T-cell (primary cell): ENCODE data around the gene GDPD2. TPM values are rescaled to one million over a fixed set of nuclear protein-coding genes. Genes with fewer than 3 reads are reported as not detected.

ENCODE experiments used
- ATAC-seq, 4 experiments: fragments of 200-7000 bp in 3 of 4; fragments of 150-1000 bp in 1 of 4; cut with Tn5 transposase; replicated peaks in 1 of 4; 1 replicate in 3 of 4; 2 replicates in 1 of 4; pipeline ENCODE4 v1.10.0; 2021; ENCODE audit warnings: moderate library complexity in 3 of 4, mild to moderate bottlenecking in 2 of 4, moderate number of reproducible peaks in 1 of 4
- CTCF ChIA-PET, 2 donors: fragments of 300-600 bp; sonication (Branson Sonifier 250); formaldehyde crosslinking; loops; one replicate each; lab custom pipeline; 2022; ENCODE audit warnings: antibody characterized with exemption in 2 of 2; lab: Charles Lee
- POLR2A ChIA-PET, 2 donors: fragments of 300-600 bp; sonication (Branson Sonifier 250); formaldehyde crosslinking; loops; one replicate each; lab custom pipeline; 2022; ENCODE audit warnings: antibody characterized with exemption in 2 of 2; lab: Charles Lee
- DNase-seq, 35 experiments: peaks; one replicate each; pipeline versions ENCODE4 v3.0.0 to v3.0.0-alpha.2; 2013 to 2023
- H3K27ac ChIP-seq: one replicate; pipeline ENCODE4 v1.5.1; 2013; ENCODE audit warnings: low read length
- H3K27me3 ChIP-seq, 2 experiments: replicated peaks in 1 of 2; 1 replicate in 1 of 2; 2 replicates in 1 of 2; pipeline versions ENCODE4 v1.6.1 to v1.7.0; 2013; ENCODE audit warnings: low read length in 1 of 2, mixed read lengths in 1 of 2; ENCODE audit not compliant: control insufficient read depth in 2 of 2, insufficient read depth in 2 of 2; ENCODE audit errors: extremely low read depth in 1 of 2
- H3K36me3 ChIP-seq, 2 donors: 1 replicate in 1 of 2; 2 replicates in 1 of 2; pipeline versions ENCODE4 v1.6.1 to v1.7.0; 2013; ENCODE audit warnings: low read length in 1 of 2; ENCODE audit not compliant: control insufficient read depth in 2 of 2, insufficient read depth in 1 of 2; ENCODE audit errors: extremely low read depth in 1 of 2
- H3K4me1 ChIP-seq, 2 experiments: 1 replicate in 1 of 2; 2 replicates in 1 of 2; pipeline versions ENCODE4 v1.6.1 to v1.7.0; 2013; ENCODE audit warnings: low read length in 2 of 2, mixed read lengths in 1 of 2; ENCODE audit not compliant: insufficient read depth in 2 of 2, control insufficient read depth in 1 of 2; ENCODE audit errors: extremely low read depth in 1 of 2
- H3K4me3 ChIP-seq, 2 donors: 1 replicate in 1 of 2; 2 replicates in 1 of 2; pipeline versions ENCODE4 v1.5.1 to v1.7.0; 2013; ENCODE audit warnings: mild to moderate bottlenecking in 2 of 2, low read length in 1 of 2, moderate library complexity in 1 of 2; ENCODE audit not compliant: control insufficient read depth in 1 of 2; ENCODE audit errors: extremely low read depth in 1 of 2
- H3K9me3 ChIP-seq: 2 replicates; pipeline ENCODE4 v1.7.0; 2013
- H3K27ac Mint-ChIP-seq, 2 donors: one replicate each; pipeline ENCODE4 v1.8.0; 2020 to 2021; ENCODE audit warnings: mild to moderate bottlenecking in 2 of 2, mixed read lengths in 2 of 2
- H3K27me3 Mint-ChIP-seq, 2 donors: one replicate each; pipeline ENCODE4 v1.8.0; 2021 to 2022; ENCODE audit warnings: mixed read lengths in 2 of 2
- H3K36me3 Mint-ChIP-seq: one replicate; pipeline ENCODE4 v1.8.0; 2021; ENCODE audit warnings: mixed read lengths
- H3K4me1 Mint-ChIP-seq, 3 donors: one replicate each; pipeline ENCODE4 v1.8.0; 2020 to 2022; ENCODE audit warnings: mixed read lengths in 3 of 3, mild to moderate bottlenecking in 1 of 3
- H3K4me3 Mint-ChIP-seq, 3 donors: one replicate each; pipeline ENCODE4 v1.8.0; 2020 to 2022; ENCODE audit warnings: mild to moderate bottlenecking in 3 of 3, mixed read lengths in 3 of 3, moderate library complexity in 3 of 3
- H3K9me3 Mint-ChIP-seq, 3 donors: one replicate each; pipeline ENCODE4 v1.8.0; 2020 to 2022; ENCODE audit warnings: mixed read lengths in 3 of 3
- WGBS: methylation state at CpG from one replicate; pipeline ENCODE4 v1.1.5; 2013; ENCODE audit warnings: missing lambda C conversion rate; ENCODE audit not compliant: insufficient coverage; 5-methylcytosine and 5-hydroxymethylcytosine counted together
- total RNA-seq, 35 experiments: library from RNA in 6 of 35; stranded (reverse) in 6 of 35; fragments of 120-200 nt in 1 of 35; gene quantifications; one replicate each; pipeline versions ENCODE4 v1.2.1 to v1.2.4 and lab custom pipeline; 2013 to 2026

GDPD2 gene
- total RNA-seq, 5 donors from 2014 or later (not counting 1 experiment from before 2014, with no cell fraction given) = not detected

GRCh38 chrX:70410921-70411320 lies 12.2 kb upstream of the GDPD2 start:
- H3K36me3 ChIP-seq = no peaks in the 10 kb centered on the region
- H3K4me3 Mint-ChIP-seq = no peak overlapping the region
- no peak overlapping the region for H3K27ac Mint-ChIP-seq
- H3K4me1 Mint-ChIP-seq = no peaks in the 10 kb centered on the region
- no peak overlapping the region for H3K4me3 ChIP-seq
- no peaks in the 10 kb centered on the region for H3K27me3 ChIP-seq
- H3K9me3 ChIP-seq = no peaks in the 10 kb centered on the region
- peaks cover 0 to 6% of the 10 kb centered on the region in 2 donors for H3K27me3 Mint-ChIP-seq
- ATAC-seq (no peak), DNase-seq (no peak)
- no peaks in the 10 kb centered on the region for H3K9me3 Mint-ChIP-seq
- WGBS = no CpG with 5 or more reads among the region's 2 CpGs
- POLR2A ChIA-PET = no interaction called here
- H3K4me1 ChIP-seq = no peaks in the 10 kb centered on the region
- H3K36me3 Mint-ChIP-seq = no peaks in the 10 kb centered on the region
- H3K27ac ChIP-seq = no peak overlapping the region
- CTCF ChIA-PET = no interaction called here

GRCh38 chrX:70411475-70411874 lies 11.6 kb upstream of the GDPD2 start:
- ATAC-seq (no peak), DNase-seq (no peak)
- Mint-ChIP-seq H3K27ac (no peak overlapping the region), H3K4me1 (no peaks in the 10 kb centered on the region), H3K9me3 (no peaks in the 10 kb centered on the region), H3K4me3 (no peak overlapping the region), H3K27me3 (peaks cover 0 to 6% of the 10 kb centered on the region in 2 donors), H3K36me3 (no peaks in the 10 kb centered on the region)
- ChIA-PET CTCF (no interaction called here), POLR2A (no interaction called here)
- Histone ChIP-seq H3K27me3 (no peaks in the 10 kb centered on the region), H3K9me3 (no peaks in the 10 kb centered on the region), H3K27ac (no peak overlapping the region), H3K4me1 (no peaks in the 10 kb centered on the region), H3K4me3 (no peak overlapping the region), H3K36me3 (no peaks in the 10 kb centered on the region)
- no CpG with 5 or more reads among the region's 3 CpGs for WGBS

GRCh38 chrX:70421618-70422017 lies 1.5 kb upstream of the GDPD2 start:
- Histone ChIP-seq H3K36me3 (no peaks in the 10 kb centered on the region), H3K4me3 (no peak overlapping the region), H3K9me3 (no peaks in the 10 kb centered on the region), H3K4me1 (no peaks in the 10 kb centered on the region), H3K27ac (no peak overlapping the region), H3K27me3 (no peaks in the 10 kb centered on the region)
- DNase-seq (no peak), ATAC-seq (no peak)
- no peaks in the 10 kb centered on the region for H3K4me1 Mint-ChIP-seq
- POLR2A ChIA-PET = interaction anchor here in 1 of 2 donors (0.6 kb wide), 1 partner anchor 35 kb away, joined by 4 read pairs; no protein-coding TSS in a partner anchor
- no peaks in the 10 kb centered on the region for H3K36me3 Mint-ChIP-seq
- CTCF ChIA-PET = no interaction called here
- H3K4me3 Mint-ChIP-seq = no peak overlapping the region
- no peaks in the 10 kb centered on the region for H3K9me3 Mint-ChIP-seq
- no CpG with 5 or more reads among the region's 2 CpGs for WGBS
- no peak overlapping the region for H3K27ac Mint-ChIP-seq
- H3K27me3 Mint-ChIP-seq = peaks cover 2 to 12% of the 10 kb centered on the region in 2 donors

- ChIA-PET POLR2A (no interaction called here), CTCF (no interaction called here)
- Mint-ChIP-seq H3K27me3 (peaks cover 2 to 15% of the 10 kb centered on the region in 2 donors), H3K4me1 (no peaks in the 10 kb centered on the region), H3K27ac (no peak overlapping the region), H3K4me3 (no peak overlapping the region), H3K36me3 (no peaks in the 10 kb centered on the region), H3K9me3 (no peaks in the 10 kb centered on the region)
- no peaks in the 10 kb centered on the region for H3K27me3 ChIP-seq
- H3K4me1 ChIP-seq = no peaks in the 10 kb centered on the region
- no peaks in the 10 kb centered on the region for H3K36me3 ChIP-seq
- DNase-seq (no peak), ATAC-seq (no peak)
- no peak overlapping the region for H3K4me3 ChIP-seq
- H3K9me3 ChIP-seq = no peaks in the 10 kb centered on the region
- no peak overlapping the region for H3K27ac ChIP-seq
- 100% methylated on average over 7 of the region's 10 CpGs for WGBS
Observed at GRCh38 chrX:70423936-70424675, 992 bp downstream of the GDPD2 start.

DNA sequence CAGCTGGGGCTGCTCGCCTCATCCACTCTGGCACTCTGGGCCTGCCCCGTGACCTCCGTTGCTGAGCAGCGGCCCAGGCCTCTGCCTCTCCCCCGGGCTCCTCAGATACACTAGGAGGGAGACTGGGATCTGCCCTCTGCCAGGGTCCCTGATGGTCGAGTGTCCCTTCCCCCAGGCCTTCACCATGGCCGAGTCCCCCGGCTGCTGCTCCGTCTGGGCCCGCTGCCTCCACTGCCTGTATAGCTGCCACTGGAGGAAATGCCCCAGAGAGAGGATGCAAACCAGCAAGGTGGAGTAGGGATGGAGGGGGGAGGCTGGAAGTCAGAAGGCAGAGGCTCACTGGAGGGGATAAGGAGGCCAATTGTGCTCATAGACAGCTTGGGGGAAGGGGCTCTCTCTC lies 1.7 kb downstream of the GDPD2 start:
- H3K27me3 ChIP-seq = no peaks in the 10 kb centered on the region
- H3K9me3 ChIP-seq = no peaks in the 10 kb centered on the region
- ChIA-PET POLR2A (no interaction called here), CTCF (no interaction called here)
- no peak overlapping the region for H3K4me3 Mint-ChIP-seq
- H3K4me3 ChIP-seq = no peak overlapping the region
- H3K27me3 Mint-ChIP-seq = peaks cover 2 to 17% of the 10 kb centered on the region in 2 donors
- H3K4me1 ChIP-seq = no peaks in the 10 kb centered on the region
- ATAC-seq (no peak), DNase-seq (no peak)
- WGBS = no CpG with 5 or more reads among the region's 10 CpGs
- no peak overlapping the region for H3K27ac ChIP-seq
- H3K27ac Mint-ChIP-seq = no peak overlapping the region
- no peaks in the 10 kb centered on the region for H3K4me1 Mint-ChIP-seq
- no peaks in the 10 kb centered on the region for H3K36me3 ChIP-seq
- no peaks in the 10 kb centered on the region for H3K36me3 Mint-ChIP-seq
- H3K9me3 Mint-ChIP-seq = no peaks in the 10 kb centered on the region

DNA sequence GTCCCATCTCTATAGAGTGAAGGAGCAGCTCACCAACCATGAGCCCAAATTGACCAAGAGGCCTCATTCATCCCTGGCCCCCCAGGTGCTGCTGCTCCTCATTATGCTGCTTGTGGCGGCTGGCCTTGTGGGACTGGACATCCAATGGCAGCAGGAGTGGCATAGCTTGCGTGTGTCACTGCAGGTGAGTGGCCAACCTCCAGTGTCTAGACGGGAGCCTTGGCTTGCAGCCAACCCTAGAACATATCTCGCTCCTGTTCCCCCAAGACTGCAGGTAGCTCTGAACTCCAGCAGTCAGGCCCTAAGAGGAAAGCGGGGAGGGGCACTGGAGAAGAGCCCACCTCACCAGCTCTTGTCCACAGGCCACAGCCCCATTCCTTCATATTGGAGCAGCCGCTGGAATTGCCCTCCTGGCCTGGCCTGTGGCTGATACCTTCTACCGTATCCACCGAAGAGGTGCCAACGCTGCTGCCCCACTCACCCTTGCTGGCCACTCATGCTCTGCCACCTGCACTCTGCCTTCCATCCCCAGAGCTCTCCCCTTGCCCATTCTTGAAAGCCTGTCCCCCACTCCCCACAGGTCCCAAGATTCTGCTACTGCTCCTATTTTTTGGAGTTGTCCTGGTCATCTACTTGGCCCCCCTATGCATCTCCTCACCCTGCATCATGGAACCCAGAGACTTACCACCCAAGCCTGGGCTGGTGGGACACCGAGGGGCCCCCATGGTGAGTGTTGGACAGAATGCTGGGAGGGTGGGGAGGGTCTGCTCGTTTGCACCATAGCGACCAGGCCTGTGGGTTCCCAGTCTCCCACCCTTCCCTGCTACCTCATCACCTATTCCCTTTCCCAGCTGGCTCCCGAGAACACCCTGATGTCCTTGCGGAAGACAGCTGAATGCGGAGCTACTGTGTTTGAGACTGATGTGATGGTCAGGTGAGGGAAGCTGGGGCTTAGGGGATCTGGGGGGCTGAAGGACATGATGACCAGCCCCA lies 3.5 kb downstream of the GDPD2 start:
- ChIA-PET CTCF (no interaction called here), POLR2A (no interaction called here)
- no peaks in the 10 kb centered on the region for H3K4me1 Mint-ChIP-seq
- H3K36me3 Mint-ChIP-seq = no peaks in the 10 kb centered on the region
- no peaks in the 10 kb centered on the region for H3K4me1 ChIP-seq
- no peak overlapping the region for H3K4me3 ChIP-seq
- H3K27ac ChIP-seq = no peak overlapping the region
- no peaks in the 10 kb centered on the region for H3K36me3 ChIP-seq
- H3K27me3 Mint-ChIP-seq = peaks cover 2 to 19% of the 10 kb centered on the region in 2 donors
- no peaks in the 10 kb centered on the region for H3K9me3 ChIP-seq
- no peak overlapping the region for H3K27ac Mint-ChIP-seq
- no peaks in the 10 kb centered on the region for H3K9me3 Mint-ChIP-seq
- ATAC-seq (no peak), DNase-seq (no peak)
- no peaks in the 10 kb centered on the region for H3K27me3 ChIP-seq
- H3K4me3 Mint-ChIP-seq = no peak overlapping the region
- 96% methylated on average over 8 of the region's 15 CpGs for WGBS
